SK-N-DZ (cell line): ENCODE results near the gene TMEM88. TPM values are rescaled to one million over a fixed set of nuclear protein-coding genes. Genes with fewer than 3 reads are reported as not detected.
"Not testable (repeated sequence)": the region's sequence is repeated elsewhere in the genome, so short reads cannot be mapped to it uniquely, and the experiment has no call there.

Source experiments
- DNase-seq: peaks from one replicate; pipeline ENCODE4 v3.0.0-alpha.2; 2015; ENCODE audit warnings: low spot score
- polyA plus RNA-seq, 2 experiments: library from polyadenylated mRNA; depleted of rRNA; stranded (reverse); fragments of >200 nt; gene quantifications; 2 replicates each; pipeline ENCODE4 v1.2.3, GENCODE V29; 2014

Gene TMEM88
- 0.62 and 2.0 TPM in 2 replicates for polyA plus RNA-seq (2014; cell fraction: cytosol; rRNA removed)
- polyA plus RNA-seq (2014; cell fraction: nucleus; rRNA removed): 3.2 and 4.5 TPM in 2 replicates

GRCh38 chr17:7854851-7855659 lies at the start of gene TMEM88:
TMEM88 (plus strand) TSS chr17:7855066; CDS start chr17:7855075, 9 bp downstream.
- DNase-seq: no peak

- no peak for DNase-seq
Measured at GRCh38 chr17:7806587-7806986, 48.3 kb upstream of the TMEM88 start.

- no peak for DNase-seq
Measured at GRCh38 chr17:7807206-7807605, 47.7 kb upstream of the TMEM88 start.

GRCh38 chr17:7809086-7809790 lies 45.6 kb upstream of the TMEM88 start:
- no peak for DNase-seq

- DNase-seq: not testable (repeated sequence)
Measured at GRCh38 chr17:7809791-7810343, 45.0 kb upstream of the TMEM88 start.

GRCh38 chr17:7811251-7811650 lies 43.6 kb upstream of the TMEM88 start:
- no peak for DNase-seq

GRCh38 chr17:7814969-7815368 lies 39.9 kb upstream of the TMEM88 start:
- no peak for DNase-seq

- DNase-seq: no peak
Measured at GRCh38 chr17:7816926-7817642, 37.8 kb upstream of the TMEM88 start.

GRCh38 chr17:7817643-7817964 lies 37.3 kb upstream of the TMEM88 start:
- DNase-seq: no peak

- no peak for DNase-seq
Measured at GRCh38 chr17:7818026-7818425, 36.8 kb upstream of the TMEM88 start.

GRCh38 chr17:7818746-7819645 lies 35.9 kb upstream of the TMEM88 start:
- no peak for DNase-seq

- DNase-seq: no peak
Measured at GRCh38 chr17:7820231-7820630, 34.6 kb upstream of the TMEM88 start.

- DNase-seq: no peak
Measured at GRCh38 chr17:7822126-7822525, 32.7 kb upstream of the TMEM88 start.

GRCh38 chr17:7823581-7824001 lies 31.3 kb upstream of the TMEM88 start:
- DNase-seq: no peak

GRCh38 chr17:7824021-7824924 lies 30.6 kb upstream of the TMEM88 start:
- DNase-seq: no peak

- DNase-seq: peak; percentile 51
Measured at GRCh38 chr17:7825206-7825990, 29.5 kb upstream of the TMEM88 start.

GRCh38 chr17:7830616-7831015 lies 24.2 kb upstream of the TMEM88 start:
- DNase-seq: no peak

GRCh38 chr17:7831233-7831632 lies 23.6 kb upstream of the TMEM88 start:
- no peak for DNase-seq

GRCh38 chr17:7832431-7832830 lies 22.4 kb upstream of the TMEM88 start:
- DNase-seq: no peak
